ENCODE data around the gene MIA3.

MIA3 gene

GRCh38 chr1:222680080-222680479, 62.2 kb downstream of the MIA3 start:
- no peak for DNase-seq

GRCh38 chr1:222691016-222691415, 73.1 kb downstream of the MIA3 start:
- DNase-seq: no peak

- no peak for DNase-seq
These were observed 77.0 kb downstream of the MIA3 start for GRCh38 chr1:222694927-222695326.

- DNase-seq: no peak
These were observed 78.8 kb downstream of the MIA3 start for GRCh38 chr1:222696741-222697140.

GRCh38 chr1:222697203-222697602, 79.3 kb downstream of the MIA3 start:
- no peak for DNase-seq

GRCh38 chr1:222697826-222698225, 79.9 kb downstream of the MIA3 start:
- no peak for DNase-seq

GRCh38 chr1:222702210-222702609, 84.3 kb downstream of the MIA3 start:
- no peak for DNase-seq

GRCh38 chr1:222704260-222704659, 86.4 kb downstream of the MIA3 start:
- DNase-seq: no peak

- DNase-seq: no peak
These were observed 88.9 kb downstream of the MIA3 start for GRCh38 chr1:222706815-222707214.

GRCh38 chr1:222709700-222710153, 91.8 kb downstream of the MIA3 start:
- no peak for DNase-seq

GRCh38 chr1:222711319-222712252, 93.7 kb downstream of the MIA3 start:
- DNase-seq: peak in 1 of 2 experiments; percentile 19

GRCh38 chr1:222712253-222713090, 94.6 kb downstream of the MIA3 start, which contains the start of the genes AIDA and BROX:
Gene AIDA (minus strand): TSS chr1:222712491. CDS start chr1:222712317, 174 bp downstream.
Gene BROX (plus strand): TSS chr1:222712564. CDS start chr1:222715700, 3,136 bp downstream.
- peak; percentile 71 to 87 for DNase-seq

- peak; percentile 95 to 96 for DNase-seq
These were observed 95.4 kb downstream of the MIA3 start for GRCh38 chr1:222713091-222713961.

- DNase-seq: no peak
These were observed 98.5 kb downstream of the MIA3 start for GRCh38 chr1:222716393-222716792.

Data from NCI-H1930 (cell line).